Amniotic epithelial cell (primary cell): ENCODE measurements around the gene EXD3.
A peak's percentile ranks its signal among the peaks of the same experiment; 100 is the strongest.

ENCODE experiments used
- DNase-seq: peaks from one replicate; pipeline ENCODE4 v3.0.0-alpha.2; 2010; ENCODE audit warnings: low read depth

EXD3 gene

GRCh38 chr9:137294681-137295237 is 128.2 kb downstream of the EXD3 start:
- no peak for DNase-seq

- DNase-seq = peak; percentile 65
Observed at GRCh38 chr9:137294091-137294680, 128.8 kb downstream of the EXD3 start.

GRCh38 chr9:137293482-137294090 is 129.4 kb downstream of the EXD3 start:
- DNase-seq = no peak

- no peak for DNase-seq
Observed at GRCh38 chr9:137293094-137293481, 129.9 kb downstream of the EXD3 start.

GRCh38 chr9:137286975-137287383 is 136.0 kb downstream of the EXD3 start:
- DNase-seq = peak; percentile 73

GRCh38 chr9:137281345-137282116 is 141.4 kb downstream of the EXD3 start:
- DNase-seq = no peak

GRCh38 chr9:137280474-137281344 is 142.3 kb downstream of the EXD3 start:
- no peak for DNase-seq

- DNase-seq = no peak
Observed at GRCh38 chr9:137279741-137280473, 143.1 kb downstream of the EXD3 start.

- no peak for DNase-seq
Observed at GRCh38 chr9:137278721-137279711, 143.9 kb downstream of the EXD3 start.

- DNase-seq = no peak
Observed at GRCh38 chr9:137278061-137278701, 144.8 kb downstream of the EXD3 start.

- DNase-seq = peak; percentile 77
Observed at GRCh38 chr9:137277329-137278041, 145.5 kb downstream of the EXD3 start, which contains the start of gene TOR4A. TOR4A (plus strand) TSS chr9:137277726; CDS start chr9:137278690, 964 bp downstream.

GRCh38 chr9:137276473-137277328 is 146.3 kb downstream of the EXD3 start:
- DNase-seq = no peak

- DNase-seq = no peak
Observed at GRCh38 chr9:137275588-137276472, 147.1 kb downstream of the EXD3 start.

- DNase-seq = no peak
Observed at GRCh38 chr9:137275203-137275587, 147.8 kb downstream of the EXD3 start.

GRCh38 chr9:137273611-137274320 is 149.2 kb downstream of the EXD3 start:
- DNase-seq = no peak

GRCh38 chr9:137273095-137273490 is 149.9 kb downstream of the EXD3 start:
- DNase-seq = no peak
